Measurements from ENCODE around the gene PSMC3.

DNA sequence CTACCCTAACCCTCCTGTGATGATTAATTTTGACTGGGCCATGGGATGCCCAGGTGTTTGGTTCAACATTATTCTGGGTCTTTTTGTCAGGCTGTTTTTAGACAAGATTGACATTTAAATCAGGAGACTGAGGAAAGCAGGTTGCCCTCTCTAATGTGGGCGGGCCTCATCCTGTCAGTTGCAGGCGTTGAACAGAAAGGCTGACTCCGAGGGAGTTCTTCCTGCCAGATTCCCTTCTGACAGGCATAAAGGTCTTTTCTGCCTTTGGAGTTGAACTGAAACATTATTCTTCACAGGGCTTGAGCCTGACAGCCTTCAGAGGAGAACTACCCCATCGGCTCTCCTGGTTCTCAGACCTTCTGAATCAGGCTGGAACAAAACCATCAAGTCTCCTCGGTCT is 4.3 kb upstream of the PSMC3 start:
- TF ChIP-seq, protein P1, sequence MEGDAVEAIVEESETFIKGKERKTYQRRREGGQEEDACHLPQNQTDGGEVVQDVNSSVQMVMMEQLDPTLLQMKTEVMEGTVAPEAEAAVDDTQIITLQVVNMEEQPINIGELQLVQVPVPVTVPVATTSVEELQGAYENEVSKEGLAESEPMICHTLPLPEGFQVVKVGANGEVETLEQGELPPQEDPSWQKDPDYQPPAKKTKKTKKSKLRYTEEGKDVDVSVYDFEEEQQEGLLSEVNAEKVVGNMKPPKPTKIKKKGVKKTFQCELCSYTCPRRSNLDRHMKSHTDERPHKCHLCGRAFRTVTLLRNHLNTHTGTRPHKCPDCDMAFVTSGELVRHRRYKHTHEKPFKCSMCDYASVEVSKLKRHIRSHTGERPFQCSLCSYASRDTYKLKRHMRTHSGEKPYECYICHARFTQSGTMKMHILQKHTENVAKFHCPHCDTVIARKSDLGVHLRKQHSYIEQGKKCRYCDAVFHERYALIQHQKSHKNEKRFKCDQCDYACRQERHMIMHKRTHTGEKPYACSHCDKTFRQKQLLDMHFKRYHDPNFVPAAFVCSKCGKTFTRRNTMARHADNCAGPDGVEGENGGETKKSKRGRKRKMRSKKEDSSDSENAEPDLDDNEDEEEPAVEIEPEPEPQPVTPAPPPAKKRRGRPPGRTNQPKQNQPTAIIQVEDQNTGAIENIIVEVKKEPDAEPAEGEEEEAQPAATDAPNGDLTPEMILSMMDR (IDR thresholded peaks at IDR 0.05; ENCODE audit: poor library complexity): no peak
- TF ChIP-seq EZH2phosphoT487 (IDR thresholded peaks at IDR 0.05; ENCODE audit: low read depth, severe bottlenecking, unreplicated experiment): no peak
- no peak for TF ChIP-seq EZH2 (IDR thresholded peaks at IDR 0.05; ENCODE audit: borderline replicate concordance)
